WTC11 (cell line): Measurements from ENCODE around the gene DISC1.

Source experiments
- ATF3 ChIP-seq: sonication (generic); formaldehyde crosslinking; conservative IDR thresholded peaks from 2 replicates; pipeline ENCODE4 v1.8.1; 2022; ENCODE audit warnings: mild to moderate bottlenecking, missing genetic modification reagents
- CREB1 ChIP-seq: sonication (generic); formaldehyde crosslinking; IDR thresholded peaks from 2 replicates; pipeline ENCODE4 v1.8.0; 2023; ENCODE audit warnings: mild to moderate bottlenecking, missing genetic modification reagents
- NR2C2 ChIP-seq: sonication (generic); formaldehyde crosslinking; IDR thresholded peaks from 2 replicates; pipeline ENCODE4 v1.8.0; 2022; ENCODE audit warnings: mild to moderate bottlenecking, missing genetic modification reagents
- SP1 ChIP-seq: sonication (generic); formaldehyde crosslinking; conservative IDR thresholded peaks from 2 replicates; pipeline ENCODE4 v1.8.1; 2022; ENCODE audit warnings: missing genetic modification reagents
- ZNF138 ChIP-seq: sonication (generic); formaldehyde crosslinking; conservative IDR thresholded peaks from 2 replicates; pipeline ENCODE4 v1.8.1; 2022; ENCODE audit warnings: mild to moderate bottlenecking, moderate library complexity, missing genetic modification reagents
- TF ChIP-seq, protein P1 (sequence below): sonication (generic); formaldehyde crosslinking; IDR thresholded peaks from 2 replicates; pipeline ENCODE4 v1.8.1; 2023; ENCODE audit warnings: mild to moderate bottlenecking, missing genetic modification reagents, moderate library complexity
- TF ChIP-seq, protein P2 (sequence below): fragments of 200-600 bp; IDR thresholded peaks from 2 replicates; pipeline ENCODE4 v1.8.0; 2022; ENCODE audit warnings: antibody characterized with exemption
- TF ChIP-seq, protein P3 (sequence below): fragments of 250-450 bp; sonication (Bioruptor Pico); IDR thresholded peaks from 2 replicates; pipeline ENCODE4 v2.1.2; 2022; ENCODE audit warnings: mild to moderate bottlenecking, moderate library complexity
- TF ChIP-seq, protein P4 (sequence below): sonication (generic); formaldehyde crosslinking; IDR thresholded peaks from 2 replicates; pipeline ENCODE4 v1.8.1; 2022; ENCODE audit warnings: low read depth, mild to moderate bottlenecking, moderate library complexity, missing genetic modification reagents, borderline replicate concordance

- TF ChIP-seq, protein P1, sequence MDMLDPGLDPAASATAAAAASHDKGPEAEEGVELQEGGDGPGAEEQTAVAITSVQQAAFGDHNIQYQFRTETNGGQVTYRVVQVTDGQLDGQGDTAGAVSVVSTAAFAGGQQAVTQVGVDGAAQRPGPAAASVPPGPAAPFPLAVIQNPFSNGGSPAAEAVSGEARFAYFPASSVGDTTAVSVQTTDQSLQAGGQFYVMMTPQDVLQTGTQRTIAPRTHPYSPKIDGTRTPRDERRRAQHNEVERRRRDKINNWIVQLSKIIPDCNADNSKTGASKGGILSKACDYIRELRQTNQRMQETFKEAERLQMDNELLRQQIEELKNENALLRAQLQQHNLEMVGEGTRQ, result no peak
- no peak for TF ChIP-seq ATF3 (CRISPR knock-in tag)
- TF ChIP-seq, protein P2, sequence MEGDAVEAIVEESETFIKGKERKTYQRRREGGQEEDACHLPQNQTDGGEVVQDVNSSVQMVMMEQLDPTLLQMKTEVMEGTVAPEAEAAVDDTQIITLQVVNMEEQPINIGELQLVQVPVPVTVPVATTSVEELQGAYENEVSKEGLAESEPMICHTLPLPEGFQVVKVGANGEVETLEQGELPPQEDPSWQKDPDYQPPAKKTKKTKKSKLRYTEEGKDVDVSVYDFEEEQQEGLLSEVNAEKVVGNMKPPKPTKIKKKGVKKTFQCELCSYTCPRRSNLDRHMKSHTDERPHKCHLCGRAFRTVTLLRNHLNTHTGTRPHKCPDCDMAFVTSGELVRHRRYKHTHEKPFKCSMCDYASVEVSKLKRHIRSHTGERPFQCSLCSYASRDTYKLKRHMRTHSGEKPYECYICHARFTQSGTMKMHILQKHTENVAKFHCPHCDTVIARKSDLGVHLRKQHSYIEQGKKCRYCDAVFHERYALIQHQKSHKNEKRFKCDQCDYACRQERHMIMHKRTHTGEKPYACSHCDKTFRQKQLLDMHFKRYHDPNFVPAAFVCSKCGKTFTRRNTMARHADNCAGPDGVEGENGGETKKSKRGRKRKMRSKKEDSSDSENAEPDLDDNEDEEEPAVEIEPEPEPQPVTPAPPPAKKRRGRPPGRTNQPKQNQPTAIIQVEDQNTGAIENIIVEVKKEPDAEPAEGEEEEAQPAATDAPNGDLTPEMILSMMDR, result peak; percentile 57; the same call in 1 of the 2 replicates
- no peak for TF ChIP-seq CREB1 (CRISPR knock-in tag)
- no peak for TF ChIP-seq ZNF138 (CRISPR knock-in tag)
- no peak for TF ChIP-seq SP1 (CRISPR knock-in tag)
- TF ChIP-seq, protein P3, sequence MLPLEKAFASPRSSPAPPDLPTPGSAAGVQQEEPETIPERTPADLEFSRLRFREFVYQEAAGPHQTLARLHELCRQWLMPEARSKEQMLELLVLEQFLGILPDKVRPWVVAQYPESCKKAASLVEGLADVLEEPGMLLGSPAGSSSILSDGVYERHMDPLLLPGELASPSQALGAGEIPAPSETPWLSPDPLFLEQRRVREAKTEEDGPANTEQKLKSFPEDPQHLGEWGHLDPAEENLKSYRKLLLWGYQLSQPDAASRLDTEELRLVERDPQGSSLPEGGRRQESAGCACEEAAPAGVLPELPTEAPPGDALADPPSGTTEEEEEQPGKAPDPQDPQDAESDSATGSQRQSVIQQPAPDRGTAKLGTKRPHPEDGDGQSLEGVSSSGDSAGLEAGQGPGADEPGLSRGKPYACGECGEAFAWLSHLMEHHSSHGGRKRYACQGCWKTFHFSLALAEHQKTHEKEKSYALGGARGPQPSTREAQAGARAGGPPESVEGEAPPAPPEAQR (CRISPR knock-in tag), result no peak
- no peak for TF ChIP-seq NR2C2 (CRISPR knock-in tag)
- TF ChIP-seq, protein P4, sequence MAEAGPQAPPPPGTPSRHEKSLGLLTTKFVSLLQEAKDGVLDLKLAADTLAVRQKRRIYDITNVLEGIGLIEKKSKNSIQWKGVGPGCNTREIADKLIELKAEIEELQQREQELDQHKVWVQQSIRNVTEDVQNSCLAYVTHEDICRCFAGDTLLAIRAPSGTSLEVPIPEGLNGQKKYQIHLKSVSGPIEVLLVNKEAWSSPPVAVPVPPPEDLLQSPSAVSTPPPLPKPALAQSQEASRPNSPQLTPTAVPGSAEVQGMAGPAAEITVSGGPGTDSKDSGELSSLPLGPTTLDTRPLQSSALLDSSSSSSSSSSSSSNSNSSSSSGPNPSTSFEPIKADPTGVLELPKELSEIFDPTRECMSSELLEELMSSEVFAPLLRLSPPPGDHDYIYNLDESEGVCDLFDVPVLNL (CRISPR knock-in tag), result no peak
These were observed 98.5 kb downstream of the DISC1 start for GRCh38 chr1:231724876-231725647.
